Frontal cortex (tissue), 4 donors: ENCODE results near the gene HOXA2. TPM values are rescaled to one million over a fixed set of nuclear protein-coding genes. Genes with fewer than 3 reads are reported as not detected.

Experiments
- DNase-seq, 2 donors: peaks; one replicate each; pipeline ENCODE4 v3.0.0; 2012; ENCODE audit warnings: low spot score in 2 of 2
- FAIRE-seq: peaks from 2 replicates; lab custom pipeline; 2012; peaks lifted over from hg19 to GRCh38; lab: Jason Lieb, UNC
- total RNA-seq: library from RNA; depleted of rRNA; stranded (reverse); fragments of >200 nt; gene quantifications from one replicate; pipeline ENCODE4 v1.2.3, GENCODE V29; 2014
- donor health status: control.
- donor health status: control.
- donor health status: control.

Gene HOXA2
- total RNA-seq, 1 donor from 2014 or later: not detected

- FAIRE-seq (no peak), DNase-seq (no peak)
Measured at GRCh38 chr7:27088002-27088922, 14.2 kb downstream of the HOXA2 start.

DNA sequence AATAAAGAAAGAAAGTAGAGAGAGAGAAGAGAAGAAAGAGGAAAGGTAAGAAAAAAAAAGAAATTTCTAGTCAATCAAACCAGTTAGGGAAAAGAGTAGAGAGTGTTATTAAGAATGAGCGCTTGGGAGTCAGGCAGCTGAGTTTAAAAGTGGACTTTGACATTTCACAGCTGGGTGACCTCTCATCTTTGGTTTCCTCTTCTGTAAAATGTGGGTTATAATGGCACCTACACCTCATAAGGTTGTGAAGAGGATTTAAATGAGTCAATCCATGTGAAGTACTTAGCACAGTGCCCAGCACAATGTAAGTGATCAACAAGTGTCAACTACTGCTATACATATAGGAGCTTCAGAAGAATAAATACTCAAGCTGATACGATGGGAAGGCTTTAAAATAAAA, 18.8 kb downstream of the HOXA2 start:
- DNase-seq (no peak), FAIRE-seq (no peak)

GRCh38 chr7:27082171-27082570, 20.3 kb downstream of the HOXA2 start:
- DNase-seq (no peak), FAIRE-seq (no peak)

- FAIRE-seq (no peak), DNase-seq (no peak)
Measured at GRCh38 chr7:27080844-27081436, 21.5 kb downstream of the HOXA2 start.

DNA sequence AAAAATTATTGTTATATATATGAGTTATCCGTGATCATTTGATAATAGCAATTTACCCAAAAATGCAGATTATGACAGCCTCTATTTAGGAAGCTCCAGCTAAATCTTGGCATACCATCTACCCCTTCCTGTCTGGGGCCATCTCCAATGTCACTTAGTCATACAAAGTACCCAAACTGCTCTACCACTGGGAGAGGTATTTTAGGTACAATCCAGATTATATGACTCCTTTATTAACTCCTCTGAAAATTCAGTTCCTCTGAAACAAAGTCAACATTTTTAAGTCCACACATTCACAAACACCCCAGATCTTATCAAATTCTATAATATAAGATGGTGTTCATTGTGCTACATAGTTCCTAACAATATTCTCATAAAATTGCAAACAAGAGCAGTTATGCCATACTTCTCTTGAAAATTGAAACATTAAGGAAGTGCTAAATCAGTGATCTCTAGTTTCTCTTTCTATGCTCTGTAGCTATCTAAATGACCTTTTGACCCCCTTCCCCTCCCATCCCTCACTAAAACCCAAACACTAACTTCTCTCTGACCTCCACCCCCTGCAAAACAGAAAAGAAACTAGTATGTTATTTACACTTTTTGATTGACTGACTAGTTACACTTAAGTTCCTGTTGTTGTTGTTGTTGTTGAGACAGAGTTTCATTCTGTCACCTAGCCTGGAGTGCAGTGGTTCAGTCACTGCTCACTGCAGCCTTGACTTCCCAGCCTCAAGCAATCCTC, 23.1 kb downstream of the HOXA2 start:
- no peak for DNase-seq
- FAIRE-seq: no peak

- FAIRE-seq (no peak), DNase-seq (no peak)
Measured at GRCh38 chr7:27078616-27079233, 23.8 kb downstream of the HOXA2 start.

DNA sequence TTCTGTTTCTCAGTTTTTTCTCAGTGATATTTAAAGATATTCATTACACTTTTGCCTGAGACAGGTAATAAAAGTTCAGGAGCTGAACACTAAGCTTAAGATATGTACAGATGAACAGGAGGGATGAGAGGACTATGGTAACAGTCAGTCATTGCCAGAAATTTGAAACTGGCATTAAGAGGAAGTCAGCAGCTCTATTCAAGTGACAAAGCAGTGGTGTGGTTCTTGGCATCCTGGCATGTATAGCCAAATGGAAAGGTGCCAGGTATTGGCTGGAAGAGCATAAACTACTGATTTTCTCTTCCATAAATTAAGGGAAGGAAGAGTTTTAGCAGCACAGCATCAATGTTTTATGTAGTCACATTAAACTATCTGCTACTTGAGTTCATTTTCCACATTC, 29.4 kb downstream of the HOXA2 start:
- no peak for FAIRE-seq

GRCh38 chr7:27071622-27072390, 30.7 kb downstream of the HOXA2 start:
- no peak for DNase-seq
- FAIRE-seq: no peak

More for the DNA sequence above, 29.4 kb downstream of the HOXA2 start:
- DNase-seq: no peak

GRCh38 chr7:27068259-27068658, 34.2 kb downstream of the HOXA2 start:
- DNase-seq (no peak), FAIRE-seq (no peak)

DNA sequence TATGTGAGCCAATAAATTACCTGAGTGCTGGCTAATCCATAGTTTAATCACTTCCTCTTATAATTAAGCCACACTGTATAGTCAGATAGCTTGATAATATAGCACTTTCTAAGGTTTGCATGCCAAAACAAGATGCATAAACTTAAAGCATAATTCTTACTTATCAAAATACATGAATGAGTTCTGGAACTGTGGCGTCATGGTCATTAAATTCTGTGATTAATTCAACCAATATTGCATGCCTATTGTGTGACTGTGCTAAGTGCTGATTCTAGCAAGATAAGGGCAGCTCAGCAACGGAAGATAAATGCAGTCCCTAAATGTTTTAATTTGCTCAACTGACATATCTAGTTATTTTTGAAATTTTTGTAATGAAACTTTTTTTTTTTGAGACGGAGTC, 36.3 kb downstream of the HOXA2 start:
- FAIRE-seq (no peak), DNase-seq (no peak)

GRCh38 chr7:27065709-27066108, 36.8 kb downstream of the HOXA2 start:
- no peak for FAIRE-seq

DNA sequence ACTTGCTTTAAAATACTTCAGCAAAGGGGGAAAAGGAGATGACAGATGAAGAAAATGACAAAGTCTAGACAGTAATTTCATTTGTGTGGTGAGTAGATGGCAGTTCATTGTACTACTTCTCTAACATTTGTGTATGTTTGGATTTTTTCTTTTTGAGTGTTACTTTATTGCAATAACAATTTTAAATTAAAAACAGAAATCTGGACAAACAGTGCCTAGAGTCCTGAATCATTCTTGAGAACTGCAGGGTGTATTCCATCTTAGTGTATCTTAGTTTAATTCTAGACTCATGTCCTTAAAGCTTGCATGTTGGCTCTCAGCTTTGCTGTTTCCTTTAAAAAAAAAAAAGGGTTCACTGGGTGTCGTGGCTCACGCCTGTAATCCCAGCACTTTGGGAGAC, 37.8 kb downstream of the HOXA2 start:
- no peak for FAIRE-seq
- no peak for DNase-seq

More at GRCh38 chr7:27065709-27066108, 36.8 kb downstream of the HOXA2 start:
- DNase-seq: no peak

- FAIRE-seq (no peak), DNase-seq (no peak)
Measured at GRCh38 chr7:27064159-27064558, 38.3 kb downstream of the HOXA2 start.

DNA sequence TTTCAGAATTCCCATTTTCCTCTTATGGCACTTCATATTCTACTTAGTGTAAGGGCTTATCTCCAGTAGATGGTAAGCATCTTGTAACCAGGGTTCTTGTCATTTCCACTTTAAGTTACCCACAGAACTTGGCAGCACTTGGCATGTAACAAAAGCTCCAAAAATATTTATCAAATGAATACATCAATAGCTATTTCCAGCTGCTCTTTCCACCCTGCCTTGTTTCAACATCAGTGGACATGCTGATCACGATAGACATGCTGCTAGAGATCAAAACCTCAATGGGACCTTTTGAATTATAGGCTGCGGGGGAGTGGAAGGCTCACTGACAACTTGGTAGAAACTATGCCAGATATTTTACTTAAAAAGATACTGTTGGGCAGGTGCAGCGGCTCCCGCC, 39.5 kb downstream of the HOXA2 start:
- no peak for FAIRE-seq
- DNase-seq: no peak

- no peak for DNase-seq
- FAIRE-seq: no peak
Measured at GRCh38 chr7:27053153-27053552, 49.3 kb downstream of the HOXA2 start.

DNA sequence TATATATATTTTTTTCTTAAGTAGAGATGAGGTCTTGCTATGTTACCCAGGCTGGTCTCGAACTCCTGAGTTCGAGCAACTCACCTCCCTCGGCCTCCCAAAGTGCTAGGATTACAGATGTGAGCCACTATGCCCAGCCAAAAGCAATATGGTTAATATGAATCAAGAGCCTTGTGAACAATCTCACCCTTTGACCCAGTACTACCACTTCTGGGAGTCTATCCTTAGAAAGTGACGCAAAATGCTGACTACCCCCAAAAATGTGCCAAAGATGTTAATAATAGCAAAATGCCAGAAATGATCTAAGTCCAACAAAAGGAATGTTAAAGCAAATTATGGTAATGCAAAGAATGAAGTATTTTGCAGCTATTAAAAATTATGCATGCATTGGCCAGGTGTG, 51.0 kb downstream of the HOXA2 start:
- FAIRE-seq (no peak), DNase-seq (no peak)
